ENCODE results near the gene DUOXA2. TPM values are rescaled to one million over a fixed set of nuclear protein-coding genes. Genes with fewer than 3 reads are reported as not detected.
"Not testable (repeated sequence)": the region's sequence is repeated elsewhere in the genome, so short reads cannot be mapped to it uniquely, and the experiment has no call there.

The DUOXA2 gene
- total RNA-seq = not detected

GRCh38 chr15:45114076-45114750 is at the start of gene DUOXA2, which contains the start of gene DUOX2:
Gene DUOXA2 (plus strand): TSS chr15:45114326. CDS start chr15:45114606, 280 bp downstream.
Gene DUOX2 (minus strand): TSS chr15:45114172. CDS start chr15:45113411, 761 bp downstream.
- ATAC-seq = no peak
- no peaks in the 10 kb centered on the region for H3K36me3 Mint-ChIP-seq (ENCODE audit: low read depth)
- peaks cover 80% of the 10 kb centered on the region for H3K27me3 Mint-ChIP-seq (ENCODE audit: low read depth)
- POLR2A ChIA-PET = no interaction called here
- DNase-seq = no peak
- no peaks in the 10 kb centered on the region for H3K9me3 Mint-ChIP-seq (ENCODE audit: insufficient read depth)
- H3K27ac Mint-ChIP-seq = no peak within 1 kb of the TSS
- peaks cover 32% of the 10 kb centered on the region for H3K4me1 Mint-ChIP-seq (ENCODE audit: low read depth)
- CTCF ChIA-PET = interaction anchor here (1.4 kb wide), 1 partner anchor 13 kb away, joined by 3 read pairs; no protein-coding TSS in a partner anchor
- no peak within 1 kb of the TSS for H3K4me3 Mint-ChIP-seq

GRCh38 chr15:45064386-45064785 is 49.7 kb upstream of the DUOXA2 start:
- no peaks in the 10 kb centered on the region for H3K27me3 Mint-ChIP-seq (ENCODE audit: low read depth)
- H3K9me3 Mint-ChIP-seq (ENCODE audit: insufficient read depth) = no peaks in the 10 kb centered on the region
- peaks cover 15% of the 10 kb centered on the region for H3K4me1 Mint-ChIP-seq (ENCODE audit: low read depth)
- ATAC-seq (no peak), DNase-seq (no peak)
- H3K27ac Mint-ChIP-seq = no peak overlapping the region
- CTCF ChIA-PET = interaction anchor here (1.8 kb wide), 1 partner anchor 54 kb away, joined by 4 read pairs; no protein-coding TSS in a partner anchor
- peaks cover 6% of the 10 kb centered on the region for H3K36me3 Mint-ChIP-seq (ENCODE audit: low read depth)
- no peak overlapping the region for H3K4me3 Mint-ChIP-seq
- POLR2A ChIA-PET = no interaction called here

DNA sequence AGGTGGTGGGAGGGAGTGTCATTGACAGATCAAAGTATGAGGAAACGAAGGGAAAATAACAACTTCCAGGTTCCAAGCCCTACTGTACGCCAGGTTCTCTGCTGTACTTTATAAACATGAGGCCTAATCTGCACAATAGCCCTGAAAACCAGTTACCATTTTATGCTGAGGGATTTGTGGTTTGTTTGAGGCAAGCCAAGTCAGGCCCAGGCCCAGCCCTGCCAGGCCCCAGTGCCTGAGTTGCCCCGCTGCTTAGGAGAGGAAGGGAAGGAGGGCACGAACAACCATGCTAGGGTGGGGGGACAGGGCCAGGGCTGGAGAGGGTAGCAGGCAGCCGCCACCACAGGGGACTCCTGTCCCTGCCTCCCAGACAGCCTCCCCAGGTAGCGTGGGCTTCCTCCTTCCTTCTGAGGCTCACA is 44.2 kb upstream of the DUOXA2 start:
- DNase-seq; POLR2A ChIA-PET; H3K27me3 Mint-ChIP-seq (ENCODE audit: low read depth); H3K4me3 Mint-ChIP-seq; H3K9me3 Mint-ChIP-seq (ENCODE audit: insufficient read depth); H3K4me1 Mint-ChIP-seq (ENCODE audit: low read depth); ATAC-seq; CTCF ChIA-PET; H3K27ac Mint-ChIP-seq; H3K36me3 Mint-ChIP-seq (ENCODE audit: low read depth): not testable (repeated sequence)

DNA sequence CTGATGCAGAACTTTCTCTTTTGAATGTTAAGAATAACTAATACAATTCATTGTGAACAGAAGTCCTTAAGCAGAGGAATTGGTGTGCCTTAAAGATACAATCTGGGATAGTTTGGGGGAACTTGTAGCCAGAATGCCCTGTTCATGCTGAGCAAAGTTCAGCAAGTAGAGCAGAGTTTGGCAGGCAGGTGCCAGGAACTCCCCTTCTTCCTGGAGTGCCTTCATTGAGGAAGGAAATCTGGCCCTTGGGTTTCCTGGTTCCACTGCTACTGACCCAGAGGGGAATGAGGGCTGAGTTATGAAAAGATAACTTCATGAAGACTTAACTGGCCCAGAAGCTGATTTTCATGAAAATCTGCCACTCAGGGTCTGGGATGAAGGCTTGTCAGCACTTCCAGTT is 40.5 kb upstream of the DUOXA2 start:
- H3K4me1 Mint-ChIP-seq (ENCODE audit: low read depth) = not testable (repeated sequence)

DNA sequence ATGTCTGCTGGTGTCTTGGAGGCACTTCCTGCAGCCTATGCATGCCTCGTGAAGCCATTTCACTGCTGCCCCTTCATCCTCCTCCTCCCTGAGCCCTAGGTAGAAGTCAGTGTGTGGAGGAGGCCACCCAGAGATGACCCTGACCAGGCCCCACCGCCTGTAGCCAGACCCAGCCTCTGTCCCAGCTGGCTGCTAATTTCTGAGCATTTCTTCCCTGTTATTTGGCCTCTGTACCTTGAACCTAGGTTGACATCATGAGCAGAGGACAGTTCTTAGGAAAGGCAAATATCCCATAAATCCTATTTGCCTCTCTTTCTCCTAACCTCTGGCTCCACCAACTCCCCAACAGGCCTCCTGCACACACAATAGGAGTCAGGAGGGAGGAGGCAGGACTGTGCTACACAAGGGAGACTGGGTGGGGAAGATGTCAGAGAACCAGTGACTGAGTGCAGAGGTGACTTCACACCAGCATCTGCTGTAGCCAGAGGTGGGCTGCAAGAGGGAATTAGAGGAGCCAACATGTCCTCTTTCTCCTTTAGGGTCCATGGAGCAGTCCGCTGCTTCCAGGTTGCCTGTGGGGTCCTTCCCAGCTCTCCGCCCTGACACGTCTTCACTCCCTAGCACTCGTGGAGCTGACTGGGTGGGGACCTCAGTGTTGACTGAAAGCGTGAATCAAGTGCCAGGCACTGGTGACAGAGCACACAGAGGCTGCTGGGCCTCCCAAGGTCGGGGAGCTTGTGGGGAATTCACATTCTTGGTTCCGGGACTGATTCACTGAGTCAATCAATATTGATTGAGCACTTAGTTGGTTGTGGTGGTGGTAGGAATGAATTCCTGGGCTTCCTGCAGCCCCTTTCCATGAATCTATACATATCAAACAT is 38.4 kb upstream of the DUOXA2 start:
- H3K36me3 Mint-ChIP-seq (ENCODE audit: low read depth); H3K27me3 Mint-ChIP-seq (ENCODE audit: low read depth); H3K4me3 Mint-ChIP-seq; H3K9me3 Mint-ChIP-seq (ENCODE audit: insufficient read depth); DNase-seq; H3K27ac Mint-ChIP-seq; H3K4me1 Mint-ChIP-seq (ENCODE audit: low read depth); POLR2A ChIA-PET; ATAC-seq; CTCF ChIA-PET: not testable (repeated sequence)

More for the DNA sequence above, 40.5 kb upstream of the DUOXA2 start:
- H3K36me3 Mint-ChIP-seq (ENCODE audit: low read depth); H3K27ac Mint-ChIP-seq; H3K9me3 Mint-ChIP-seq (ENCODE audit: insufficient read depth); ATAC-seq; DNase-seq; CTCF ChIA-PET; H3K4me3 Mint-ChIP-seq; POLR2A ChIA-PET; H3K27me3 Mint-ChIP-seq (ENCODE audit: low read depth): not testable (repeated sequence)

DNA sequence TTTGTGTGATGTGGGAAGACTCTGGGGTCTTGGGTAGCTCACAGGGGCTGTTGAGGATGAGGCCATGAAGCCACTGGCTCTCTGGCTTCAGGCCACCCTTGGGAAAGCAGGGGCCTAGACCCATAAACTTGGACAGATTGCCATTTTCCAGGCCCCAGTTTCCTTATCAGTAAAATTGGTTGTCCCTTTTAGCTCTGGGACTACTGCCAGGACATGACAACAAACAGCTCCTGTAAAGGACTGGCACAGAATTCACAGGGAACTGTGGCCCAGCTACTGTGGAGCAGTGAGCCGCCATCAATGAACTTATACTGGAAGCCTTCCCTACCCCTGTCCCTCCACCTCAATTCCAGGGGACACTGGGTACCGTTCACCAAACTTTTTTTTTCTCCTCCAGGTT is 36.7 kb upstream of the DUOXA2 start:
- CTCF ChIA-PET; H3K27ac Mint-ChIP-seq; H3K4me3 Mint-ChIP-seq; DNase-seq; POLR2A ChIA-PET; ATAC-seq; H3K36me3 Mint-ChIP-seq (ENCODE audit: low read depth); H3K27me3 Mint-ChIP-seq (ENCODE audit: low read depth); H3K9me3 Mint-ChIP-seq (ENCODE audit: insufficient read depth); H3K4me1 Mint-ChIP-seq (ENCODE audit: low read depth): not testable (repeated sequence)

DNA sequence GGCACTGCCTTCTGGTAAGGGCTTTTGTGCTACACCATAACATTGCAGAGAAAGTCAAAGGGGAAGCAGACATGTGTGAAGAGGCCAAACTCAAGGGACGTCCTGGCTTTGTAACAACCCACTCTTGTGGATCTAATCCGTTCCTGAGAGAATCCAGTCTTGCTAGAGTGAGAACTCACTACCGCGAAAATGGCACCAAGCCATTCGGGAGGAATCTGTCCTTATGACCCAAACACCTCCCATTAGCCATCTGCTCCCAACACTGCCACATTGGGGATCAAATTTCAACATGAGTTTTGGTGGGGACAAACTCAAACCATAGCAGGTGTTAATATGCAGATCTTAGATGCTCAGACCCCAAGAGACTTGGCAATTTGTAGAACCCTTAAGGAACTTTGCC is 34.9 kb upstream of the DUOXA2 start:
- H3K9me3 Mint-ChIP-seq (ENCODE audit: insufficient read depth); CTCF ChIA-PET; ATAC-seq; H3K27me3 Mint-ChIP-seq (ENCODE audit: low read depth); H3K4me3 Mint-ChIP-seq; POLR2A ChIA-PET; DNase-seq; H3K27ac Mint-ChIP-seq; H3K36me3 Mint-ChIP-seq (ENCODE audit: low read depth); H3K4me1 Mint-ChIP-seq (ENCODE audit: low read depth): not testable (repeated sequence)

GRCh38 chr15:45079628-45080246 is 34.4 kb upstream of the DUOXA2 start:
- CTCF ChIA-PET; H3K9me3 Mint-ChIP-seq (ENCODE audit: insufficient read depth); H3K36me3 Mint-ChIP-seq (ENCODE audit: low read depth); DNase-seq; ATAC-seq; H3K4me3 Mint-ChIP-seq; H3K27me3 Mint-ChIP-seq (ENCODE audit: low read depth); POLR2A ChIA-PET; H3K4me1 Mint-ChIP-seq (ENCODE audit: low read depth); H3K27ac Mint-ChIP-seq: not testable (repeated sequence)

GRCh38 chr15:45080593-45080992 is 33.5 kb upstream of the DUOXA2 start:
- H3K4me3 Mint-ChIP-seq; POLR2A ChIA-PET; H3K9me3 Mint-ChIP-seq (ENCODE audit: insufficient read depth); H3K4me1 Mint-ChIP-seq (ENCODE audit: low read depth); ATAC-seq; H3K36me3 Mint-ChIP-seq (ENCODE audit: low read depth); H3K27ac Mint-ChIP-seq; DNase-seq: not testable (repeated sequence)
- peaks cover 13% of the 10 kb centered on the region for H3K27me3 Mint-ChIP-seq (ENCODE audit: low read depth)
- CTCF ChIA-PET = interaction anchor here (1.2 kb wide), 1 partner anchor 37 kb away, joined by 4 read pairs; no protein-coding TSS in a partner anchor

GRCh38 chr15:45082412-45082811 is 31.7 kb upstream of the DUOXA2 start:
- H3K4me1 Mint-ChIP-seq (ENCODE audit: low read depth); H3K27ac Mint-ChIP-seq; DNase-seq; POLR2A ChIA-PET; H3K9me3 Mint-ChIP-seq (ENCODE audit: insufficient read depth); H3K36me3 Mint-ChIP-seq (ENCODE audit: low read depth); ATAC-seq; H3K4me3 Mint-ChIP-seq: not testable (repeated sequence)
- CTCF ChIA-PET = interaction anchor here (0.8 kb wide), 1 partner anchor 46 kb away, joined by 3 read pairs; no protein-coding TSS in a partner anchor
- H3K27me3 Mint-ChIP-seq (ENCODE audit: low read depth) = peaks cover 13% of the 10 kb centered on the region

- Mint-ChIP-seq H3K4me1 (ENCODE audit: low read depth) (no peaks in the 10 kb centered on the region), H3K36me3 (ENCODE audit: low read depth) (no peaks in the 10 kb centered on the region), H3K9me3 (ENCODE audit: insufficient read depth) (no peaks in the 10 kb centered on the region), H3K27me3 (ENCODE audit: low read depth) (peaks cover 15% of the 10 kb centered on the region), H3K27ac (no peak overlapping the region), H3K4me3 (no peak overlapping the region)
- DNase-seq (no peak), ATAC-seq (no peak)
- ChIA-PET POLR2A (no interaction called here), CTCF (interaction anchor here (0.8 kb wide), 1 partner anchor 47 kb away, joined by 3 read pairs; no protein-coding TSS in a partner anchor)
Observed at GRCh38 chr15:45083223-45083622, 30.9 kb upstream of the DUOXA2 start.

DNA sequence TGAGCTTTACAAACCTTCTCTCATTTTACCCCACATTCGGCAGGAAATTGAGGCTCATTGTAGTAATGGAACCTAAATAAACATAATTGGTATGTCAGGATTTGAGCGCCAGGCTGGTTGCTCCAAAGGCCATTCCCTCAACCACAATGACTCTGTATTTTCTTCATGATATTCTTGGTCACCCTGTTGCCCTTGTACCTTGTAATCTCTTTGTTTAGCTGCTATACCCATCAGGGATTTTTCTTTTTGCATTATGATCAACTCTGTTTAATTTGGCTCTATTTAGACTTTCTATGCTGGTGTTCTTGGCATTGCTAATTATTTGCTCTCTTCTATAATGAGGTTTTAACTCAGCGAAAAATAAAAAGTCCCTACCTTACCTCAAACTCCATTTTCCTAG is 30.0 kb upstream of the DUOXA2 start:
- H3K4me1 Mint-ChIP-seq (ENCODE audit: low read depth) = no peaks in the 10 kb centered on the region
- no peaks in the 10 kb centered on the region for H3K9me3 Mint-ChIP-seq (ENCODE audit: insufficient read depth)
- H3K4me3 Mint-ChIP-seq = no peak overlapping the region
- no peaks in the 10 kb centered on the region for H3K36me3 Mint-ChIP-seq (ENCODE audit: low read depth)
- CTCF ChIA-PET = no interaction called here
- POLR2A ChIA-PET = no interaction called here
- H3K27me3 Mint-ChIP-seq (ENCODE audit: low read depth) = peaks cover 15% of the 10 kb centered on the region
- DNase-seq = no peak
- ATAC-seq = no peak
- H3K27ac Mint-ChIP-seq = no peak overlapping the region
